Trophoblast cell (in vitro differentiated cells and primary cell): ENCODE results near the gene RPL22L1.
"Not testable (repeated sequence)": the region's sequence is repeated elsewhere in the genome, so short reads cannot be mapped to it uniquely, and the experiment has no call there.

Experiments used
- DNase-seq, 2 donors: peaks; one replicate each; pipeline ENCODE4 v3.0.0-alpha.2; 2016
- H2AFZ ChIP-seq: 2 replicates; pipeline ENCODE4 v1.6.1; 2013; ENCODE audit warnings: low read length, moderate library complexity, mild to moderate bottlenecking; ENCODE audit not compliant: insufficient read depth, poor library complexity
- H2AK5ac ChIP-seq: 2 replicates; pipeline ENCODE4 v1.6.1; 2013; ENCODE audit warnings: mild to moderate bottlenecking, low read length
- H2BK120ac ChIP-seq: 2 replicates; pipeline ENCODE4 v1.6.1; 2013; ENCODE audit warnings: low read length, mild to moderate bottlenecking, moderate library complexity; ENCODE audit not compliant: insufficient read depth, poor library complexity
- H2BK12ac ChIP-seq: 2 replicates; pipeline ENCODE4 v1.6.1; 2013; ENCODE audit warnings: mild to moderate bottlenecking, low read length, moderate library complexity
- H2BK5ac ChIP-seq: 2 replicates; pipeline ENCODE4 v1.6.1; 2013; ENCODE audit warnings: low read length, low read depth, moderate library complexity, mild to moderate bottlenecking; ENCODE audit not compliant: poor library complexity
- H3K14ac ChIP-seq: 2 replicates; pipeline ENCODE4 v1.6.1; 2013; ENCODE audit warnings: mild to moderate bottlenecking, low read length
- H3K18ac ChIP-seq: 2 replicates; pipeline ENCODE4 v1.6.1; 2013; ENCODE audit warnings: mild to moderate bottlenecking, low read length
- H3K23ac ChIP-seq: 2 replicates; pipeline ENCODE4 v1.6.1; 2013; ENCODE audit warnings: low read length
- H3K27ac ChIP-seq: 2 replicates; pipeline ENCODE4 v1.5.1; 2013; ENCODE audit warnings: low read depth, mild to moderate bottlenecking, inconsistent platforms, low read length, moderate library complexity
- H3K27me3 ChIP-seq: 2 replicates; pipeline ENCODE4 v1.6.1; 2013; ENCODE audit warnings: inconsistent platforms, mild to moderate bottlenecking, low read length, moderate library complexity; ENCODE audit not compliant: insufficient read depth
- H3K36me3 ChIP-seq, 2 experiments: 1 replicate in 1 of 2; 2 replicates in 1 of 2; pipeline ENCODE4 v1.6.1; 2013; ENCODE audit warnings: low read length in 2 of 2, mild to moderate bottlenecking in 2 of 2, moderate library complexity in 1 of 2; ENCODE audit not compliant: insufficient read depth in 2 of 2, control insufficient read depth in 1 of 2
- H3K4ac ChIP-seq: 2 replicates; pipeline ENCODE4 v1.6.1; 2013; ENCODE audit warnings: low read depth, mild to moderate bottlenecking, low read length, moderate library complexity
- H3K4me1 ChIP-seq, 2 experiments: 1 replicate in 1 of 2; 2 replicates in 1 of 2; pipeline ENCODE4 v1.6.1; 2013; ENCODE audit warnings: low read length in 2 of 2, mild to moderate bottlenecking in 2 of 2, moderate library complexity in 1 of 2; ENCODE audit not compliant: insufficient read depth in 2 of 2, control insufficient read depth in 1 of 2
- H3K4me2 ChIP-seq: 2 replicates; pipeline ENCODE4 v1.6.1; 2013; ENCODE audit warnings: inconsistent platforms, mild to moderate bottlenecking, low read length, moderate library complexity
- H3K4me3 ChIP-seq: 2 replicates; pipeline ENCODE4 v1.5.1; 2013; ENCODE audit warnings: mild to moderate bottlenecking, low read depth, low read length, inconsistent platforms
- H3K79me1 ChIP-seq: one replicate; pipeline ENCODE4 v1.6.1; 2013; ENCODE audit warnings: low read length
- H3K79me2 ChIP-seq: 2 replicates; pipeline ENCODE4 v1.6.1; 2013; ENCODE audit warnings: low read length, mild to moderate bottlenecking; ENCODE audit not compliant: control insufficient read depth, insufficient read depth, poor library complexity
- H3K9ac ChIP-seq: 2 replicates; pipeline ENCODE4 v1.6.1; 2013; ENCODE audit warnings: mild to moderate bottlenecking, low read length
- H3K9me3 ChIP-seq: 2 replicates; pipeline ENCODE4 v1.6.1; 2013; ENCODE audit warnings: low read depth, mild to moderate bottlenecking, control low read depth, inconsistent platforms, low read length; ENCODE audit not compliant: insufficient read depth
- H4K12ac ChIP-seq: 2 replicates; pipeline ENCODE4 v1.6.1; 2013; ENCODE audit warnings: low read depth, mild to moderate bottlenecking, low read length, moderate library complexity
- H4K8ac ChIP-seq: 2 replicates; pipeline ENCODE4 v1.6.1; 2013; ENCODE audit warnings: low read depth, mild to moderate bottlenecking, low read length, moderate library complexity
- H4K91ac ChIP-seq: one replicate; pipeline ENCODE4 v1.6.1; 2013; ENCODE audit warnings: low read depth, mild to moderate bottlenecking, low read length, moderate library complexity
- WGBS: extraction: QIAGEN DNeasy Blood & Tissue Kit; methylation state at CpG from one replicate; pipeline ENCODE4 v1.1.7; 2013; ENCODE audit warnings: missing lambda C conversion rate; ENCODE audit not compliant: insufficient read length, insufficient coverage; ENCODE audit errors: extremely low coverage; 5-methylcytosine and 5-hydroxymethylcytosine counted together

Gene RPL22L1

GRCh38 chr3:170829546-170830272 lies 40.3 kb downstream of the RPL22L1 start:
- WGBS = no CpG with 5 or more reads among the region's 9 CpGs
- Histone ChIP-seq H3K4ac (no peak overlapping the region), H4K12ac (no peak overlapping the region), H3K27ac (no peak overlapping the region), H3K18ac (no peak overlapping the region), H4K8ac (peak overlapping the region; percentile 44), H3K4me3 (no peak overlapping the region), H2AK5ac (no peak overlapping the region), H3K23ac (peak overlapping the region; percentile 17), H3K14ac (no peak overlapping the region), H3K27me3 (no peaks in the 10 kb centered on the region), H3K79me1 (no peaks in the 10 kb centered on the region), H3K36me3 (no peaks in the 10 kb centered on the region), H3K9ac (no peak overlapping the region), H3K9me3 (no peaks in the 10 kb centered on the region), H2AFZ (no peak overlapping the region), H3K79me2 (no peaks in the 10 kb centered on the region), H3K4me2 (no peak overlapping the region), H2BK5ac (no peak overlapping the region), H4K91ac (no peak overlapping the region), H3K4me1 (no peaks in the 10 kb centered on the region), H2BK12ac (no peak overlapping the region), H2BK120ac (no peak overlapping the region)
- no peak for DNase-seq

DNA sequence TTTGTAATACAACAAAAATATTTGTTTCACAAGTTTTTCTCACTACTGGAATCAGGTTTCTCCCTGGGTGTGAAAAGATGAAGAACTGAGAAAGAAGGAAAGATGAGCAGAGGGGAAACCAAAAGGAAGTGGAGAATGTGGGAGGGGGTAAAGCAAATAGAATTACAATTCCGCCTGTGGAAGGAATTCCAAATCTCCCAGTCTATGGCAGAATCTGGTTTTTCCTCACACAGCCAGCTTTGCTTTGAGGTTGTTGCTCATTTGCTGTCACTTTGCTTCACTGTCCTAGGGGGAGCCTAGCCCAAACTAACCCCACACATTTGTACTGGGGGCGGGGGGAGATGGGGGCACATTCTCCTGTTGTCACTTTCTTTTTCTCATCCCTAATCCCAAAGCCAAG lies 43.9 kb downstream of the RPL22L1 start:
- WGBS = no CpG with 5 or more reads among the region's 2 CpGs
- no peaks in the 10 kb centered on the region for H3K27me3 ChIP-seq
- H3K9ac ChIP-seq = no peak overlapping the region
- H4K91ac ChIP-seq = no peak overlapping the region
- H3K79me2 ChIP-seq = no peaks in the 10 kb centered on the region
- H3K9me3 ChIP-seq = no peaks in the 10 kb centered on the region
- H3K36me3 ChIP-seq = no peaks in the 10 kb centered on the region
- H3K4me3 ChIP-seq = no peak overlapping the region
- no peak overlapping the region for H4K12ac ChIP-seq
- no peak overlapping the region for H3K4ac ChIP-seq
- no peak overlapping the region for H2AFZ ChIP-seq
- H2BK12ac ChIP-seq = no peak overlapping the region
- no peak overlapping the region for H3K18ac ChIP-seq
- DNase-seq = no peak
- no peak overlapping the region for H3K14ac ChIP-seq
- H3K4me2 ChIP-seq = no peak overlapping the region
- H3K27ac ChIP-seq = no peak overlapping the region
- H2BK5ac ChIP-seq = no peak overlapping the region
- H2BK120ac ChIP-seq = no peak overlapping the region
- H3K79me1 ChIP-seq = no peaks in the 10 kb centered on the region
- no peak overlapping the region for H3K23ac ChIP-seq
- H3K4me1 ChIP-seq = no peaks in the 10 kb centered on the region
- H2AK5ac ChIP-seq = no peak overlapping the region
- no peak overlapping the region for H4K8ac ChIP-seq

DNA sequence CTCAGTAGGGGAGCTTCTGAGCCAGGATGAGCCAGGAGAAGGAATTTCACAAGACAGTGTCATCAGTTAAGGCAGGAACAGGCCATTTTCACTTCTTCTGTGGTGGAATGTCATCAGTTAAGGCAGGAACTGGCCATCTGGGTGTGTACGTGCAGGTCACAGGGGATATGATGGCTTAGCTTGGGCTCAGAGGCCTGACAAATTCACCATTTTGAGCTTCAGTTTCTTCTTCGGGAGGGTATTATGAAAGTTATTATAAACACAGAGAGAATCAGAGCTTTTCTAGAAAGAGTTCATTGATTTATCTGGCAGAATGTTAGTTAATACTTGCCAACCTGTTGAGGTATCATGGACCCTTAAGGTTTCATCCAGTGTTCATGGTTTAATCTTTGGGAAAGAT lies 46.4 kb downstream of the RPL22L1 start:
- H3K79me1 ChIP-seq, DNase-seq, H3K4ac ChIP-seq, H4K8ac ChIP-seq, H2AFZ ChIP-seq, H3K4me3 ChIP-seq, H3K9me3 ChIP-seq, H3K4me1 ChIP-seq, H3K36me3 ChIP-seq, H3K27me3 ChIP-seq, H3K23ac ChIP-seq, H3K27ac ChIP-seq, H3K14ac ChIP-seq, H2BK120ac ChIP-seq, H2AK5ac ChIP-seq, H2BK5ac ChIP-seq, H4K91ac ChIP-seq, H3K9ac ChIP-seq, H3K79me2 ChIP-seq, H3K18ac ChIP-seq, H3K4me2 ChIP-seq, H4K12ac ChIP-seq, H2BK12ac ChIP-seq: not testable (repeated sequence)
- WGBS = no CpG with 5 or more reads among the region's 2 CpGs

GRCh38 chr3:170818325-170818724 lies 51.7 kb downstream of the RPL22L1 start:
- not testable (repeated sequence) for H3K23ac ChIP-seq, H3K4ac ChIP-seq, H3K36me3 ChIP-seq, H3K18ac ChIP-seq, H2AK5ac ChIP-seq, DNase-seq, H2BK5ac ChIP-seq, H2BK120ac ChIP-seq, H4K8ac ChIP-seq, H3K27ac ChIP-seq, H3K14ac ChIP-seq, H3K9ac ChIP-seq, H3K27me3 ChIP-seq, H4K91ac ChIP-seq, H3K4me2 ChIP-seq, H2AFZ ChIP-seq, H3K4me1 ChIP-seq, H4K12ac ChIP-seq, H2BK12ac ChIP-seq, H3K79me2 ChIP-seq, H3K79me1 ChIP-seq, H3K4me3 ChIP-seq, H3K9me3 ChIP-seq
- WGBS = no CpG with 5 or more reads among the region's 1 CpG
